GM15510 (cell line): ENCODE measurements around the gene SKIDA1.
A peak's percentile ranks its signal among the peaks of the same experiment; 100 is the strongest.

ENCODE experiments used
- POLR2A ChIP-seq: IDR thresholded peaks from 3 replicates; pipeline ENCODE4 v1.6.1; 2011; ENCODE audit warnings: borderline replicate concordance; ENCODE audit not compliant: insufficient read length; ENCODE audit errors: extremely low read depth

Gene SKIDA1

DNA sequence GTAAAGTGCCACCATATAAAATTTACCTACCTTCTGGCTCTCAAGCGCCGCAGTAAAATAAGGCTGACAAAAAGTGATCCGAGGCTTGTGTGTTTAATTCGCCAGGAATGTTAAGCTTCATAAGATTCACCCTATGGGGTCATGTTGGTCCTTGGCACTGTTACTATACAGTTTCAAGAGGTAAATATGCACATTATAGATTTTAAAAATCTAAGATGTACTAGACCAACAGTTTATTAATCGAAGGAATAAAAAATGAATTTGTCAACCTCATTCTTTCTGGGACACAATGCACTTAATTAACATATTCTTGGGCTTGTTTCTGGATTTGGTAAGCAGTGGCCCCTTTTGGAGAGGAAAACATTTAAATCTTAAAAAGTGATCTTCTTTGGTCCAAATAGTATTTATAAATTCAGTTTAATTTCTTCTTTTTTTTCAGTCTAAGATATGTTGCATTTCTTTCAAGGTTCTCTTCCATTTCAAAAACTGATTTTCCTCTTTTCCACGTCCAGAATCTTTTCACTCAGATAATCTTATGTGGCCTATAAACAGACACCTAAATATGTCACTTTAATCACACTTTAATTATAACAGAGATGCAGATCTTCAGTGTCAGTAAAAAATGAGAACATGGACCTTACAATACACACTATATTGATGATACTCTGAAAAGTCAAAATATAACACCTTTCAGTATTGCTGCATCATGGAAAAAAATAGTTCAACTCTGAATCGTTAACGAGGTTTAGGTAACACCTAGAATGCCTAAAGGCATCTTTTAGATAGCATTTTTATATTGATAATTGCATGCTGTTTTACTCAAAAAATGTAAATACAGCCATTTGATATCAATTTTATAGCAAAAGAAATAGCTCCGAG is 3.8 kb upstream of the SKIDA1 start:
- no peak for TF ChIP-seq POLR2A

DNA sequence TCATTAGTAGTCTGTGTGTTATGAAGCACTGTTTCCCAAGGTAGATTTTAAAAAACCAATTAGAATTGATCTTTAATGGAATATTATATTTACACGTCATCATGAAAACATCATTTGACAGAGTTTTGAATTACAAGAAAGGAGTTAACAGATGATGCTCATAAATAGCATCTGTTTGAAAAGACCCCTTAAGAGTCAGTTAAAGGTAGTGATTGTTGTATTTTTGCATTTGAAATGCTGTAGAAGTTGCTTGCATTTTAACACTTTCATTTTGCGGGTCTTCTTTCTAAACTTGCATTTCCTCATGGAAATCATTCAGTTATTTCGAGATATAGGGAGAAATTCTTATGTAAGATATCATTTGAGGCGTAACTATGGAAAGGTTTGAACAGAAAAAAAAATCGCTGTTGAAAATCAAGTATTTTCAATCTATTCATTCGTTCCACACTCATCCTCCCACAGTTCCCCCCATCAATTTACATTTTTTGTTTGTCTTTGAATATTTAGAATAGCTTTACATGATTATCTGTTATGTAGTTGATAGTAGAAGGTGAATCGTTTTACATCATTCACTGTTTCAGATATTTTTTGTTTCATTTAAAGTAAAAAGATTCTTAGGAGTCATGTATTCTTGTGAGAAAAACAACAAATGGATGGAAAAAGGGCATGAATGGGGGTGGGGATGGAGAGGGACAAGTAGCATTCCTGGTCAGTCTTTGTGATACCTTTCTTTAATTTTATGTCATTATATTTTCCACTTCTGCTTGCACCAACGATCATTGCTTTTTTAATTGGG is 3.0 kb upstream of the SKIDA1 start:
- TF ChIP-seq POLR2A: no peak

DNA sequence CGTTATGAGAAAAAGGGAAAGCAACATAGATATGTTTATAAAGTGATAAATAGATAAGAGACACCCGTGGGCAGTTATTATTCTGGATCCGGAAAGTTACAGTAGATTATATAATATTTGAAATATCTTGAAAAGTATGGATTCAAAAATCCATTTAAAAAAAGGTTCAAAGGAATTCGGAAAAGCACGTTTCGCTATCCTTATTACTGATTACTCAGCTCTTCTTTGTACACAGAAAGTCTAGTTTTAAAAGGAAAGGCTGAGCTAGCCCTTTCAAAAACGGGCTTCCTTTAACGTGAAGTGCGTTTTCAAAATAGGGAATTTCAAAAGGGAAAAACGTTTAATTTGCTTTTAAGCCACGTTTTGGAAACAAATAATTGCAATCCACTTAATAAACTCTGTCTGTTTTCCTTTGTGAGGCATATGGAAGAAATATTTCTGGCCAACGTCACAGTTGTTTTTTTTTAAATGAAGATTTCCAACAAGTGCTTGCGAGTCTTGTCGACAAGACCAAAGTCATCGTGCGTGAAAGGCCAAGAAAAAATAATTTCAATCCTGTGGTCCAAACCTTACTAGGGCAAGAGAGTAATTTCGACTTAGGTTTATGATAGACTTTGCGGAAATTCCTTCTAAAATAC is 2.2 kb upstream of the SKIDA1 start:
- no peak for TF ChIP-seq POLR2A

DNA sequence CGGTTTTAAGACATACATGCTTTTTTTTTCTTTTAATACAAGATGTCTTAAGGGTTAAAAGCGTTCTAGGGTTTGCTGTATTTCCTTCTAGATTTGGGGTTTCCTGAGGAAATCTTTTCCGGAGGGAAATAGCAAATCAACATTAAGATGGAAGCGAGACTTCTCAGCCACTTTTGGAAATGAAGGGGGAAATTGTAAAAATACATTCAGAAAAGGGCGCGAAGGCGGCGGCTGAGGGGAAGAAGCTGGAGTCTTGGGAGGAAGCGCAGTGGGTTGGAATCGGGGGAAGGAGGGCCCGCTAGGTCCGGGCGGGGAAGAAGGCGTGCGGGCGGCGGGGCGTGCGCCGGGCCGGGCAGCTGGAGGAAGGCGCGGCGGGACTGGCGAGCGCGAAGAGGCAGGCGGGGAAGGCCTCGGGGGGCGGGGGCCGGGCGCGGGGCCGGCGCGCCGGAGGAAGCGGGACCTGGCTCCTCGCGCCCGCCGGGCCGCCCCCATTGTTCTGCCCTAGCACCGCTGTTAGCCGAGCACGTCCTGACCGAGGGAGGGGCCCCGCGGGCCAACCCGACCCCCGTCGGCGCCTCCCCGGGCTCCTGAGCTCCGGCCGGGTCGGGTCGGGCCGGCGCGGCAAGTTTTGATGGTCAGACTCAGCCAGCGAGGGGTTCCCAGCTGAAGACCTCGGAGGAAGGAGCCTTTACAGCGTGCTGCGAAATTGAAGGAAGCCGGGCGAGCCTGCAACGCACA is 1.5 kb upstream of the SKIDA1 start:
- peak; percentile 22 for TF ChIP-seq POLR2A

DNA sequence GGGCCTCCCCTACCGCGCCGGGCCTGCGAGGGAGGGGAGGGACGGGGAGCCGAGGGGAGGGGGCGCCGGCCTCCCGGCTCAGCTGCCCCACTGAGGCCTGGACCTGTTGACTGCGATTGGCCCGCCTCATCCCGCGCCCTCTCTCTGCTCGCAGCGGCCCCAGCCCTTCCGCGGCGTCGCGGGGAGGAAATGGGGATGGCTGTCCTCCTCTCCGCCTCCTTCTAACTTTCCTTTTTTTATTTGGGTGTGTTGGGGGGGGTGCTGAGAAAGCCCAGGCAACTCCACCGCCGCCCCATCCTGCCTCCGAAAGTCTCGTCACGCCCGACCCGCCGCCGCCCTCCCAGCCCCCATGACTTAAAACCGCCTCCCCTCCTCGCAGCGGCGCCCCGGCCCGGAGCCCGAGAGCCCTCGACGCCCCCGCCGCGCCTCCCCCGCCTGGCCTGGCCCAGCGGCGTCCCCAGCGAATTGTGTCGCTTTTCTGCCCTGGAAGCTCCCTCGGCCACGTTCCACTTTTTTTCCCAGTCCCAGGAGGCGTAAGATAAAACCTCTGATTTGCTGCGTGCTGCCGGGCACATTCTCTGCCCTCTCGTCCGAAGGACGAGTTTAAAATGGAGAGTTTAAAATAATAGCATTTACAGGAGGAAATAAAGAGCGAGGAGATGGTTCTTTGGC is 842 bp upstream of the SKIDA1 start:
- no peak for TF ChIP-seq POLR2A

DNA sequence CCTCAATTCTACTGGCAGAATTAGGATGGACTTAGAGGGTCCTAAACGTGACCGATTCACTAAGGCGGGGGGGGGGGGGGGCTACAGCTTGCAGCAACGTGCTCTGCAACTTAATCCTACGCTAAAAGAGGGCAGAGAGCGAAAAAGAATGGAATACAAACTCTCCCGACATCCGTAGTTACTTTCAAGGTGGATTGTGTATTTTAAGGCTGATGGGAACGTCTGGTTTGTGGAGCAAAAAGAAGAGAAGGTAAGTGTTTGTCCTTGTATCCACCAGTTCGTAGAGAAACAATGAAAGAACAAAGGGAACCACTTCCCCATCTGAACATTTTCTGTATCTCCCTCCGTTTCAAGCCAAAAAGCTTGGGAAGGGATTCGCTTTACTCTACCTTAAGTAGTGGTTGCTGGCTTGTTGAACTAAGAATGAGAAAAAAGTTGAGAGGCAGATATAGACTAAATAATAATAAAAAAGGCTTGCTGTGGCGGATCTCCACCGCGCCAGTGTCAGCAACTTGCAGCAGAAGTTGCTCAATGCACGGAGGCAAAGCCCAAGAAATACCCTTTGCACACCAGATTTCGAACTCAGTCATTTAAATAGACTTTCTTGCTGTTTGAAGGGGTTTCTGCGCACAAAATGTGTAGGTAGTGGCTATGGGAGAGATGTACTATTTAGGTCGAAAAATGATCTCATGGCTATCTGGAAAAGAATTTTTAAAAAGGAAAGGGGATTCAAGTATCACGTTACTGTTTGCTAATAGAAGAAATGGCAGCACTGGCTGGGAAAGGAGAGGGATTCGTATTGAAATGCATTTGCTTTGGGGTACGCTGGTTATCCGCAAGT is 736 bp downstream of the SKIDA1 start:
- no peak for TF ChIP-seq POLR2A

DNA sequence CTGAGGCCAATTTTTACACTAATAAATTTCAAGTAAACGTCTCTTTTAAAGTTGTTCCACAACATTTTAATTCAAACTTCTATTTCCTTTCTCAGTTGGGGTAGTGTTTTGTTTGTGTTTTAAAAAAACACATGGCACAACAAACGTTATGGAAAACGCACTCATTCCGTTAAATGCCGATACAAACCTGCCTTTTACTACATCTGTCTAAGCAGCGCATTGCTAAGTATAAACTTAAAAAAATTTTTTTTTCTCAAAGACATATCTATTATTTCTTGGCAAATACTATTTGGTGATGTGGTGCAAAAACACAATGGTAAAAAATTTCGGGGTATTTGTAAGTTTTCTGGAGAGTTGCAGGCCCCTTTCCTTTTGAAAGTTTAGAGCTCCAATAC is 1.4 kb downstream of the SKIDA1 start:
- TF ChIP-seq POLR2A: no peak

DNA sequence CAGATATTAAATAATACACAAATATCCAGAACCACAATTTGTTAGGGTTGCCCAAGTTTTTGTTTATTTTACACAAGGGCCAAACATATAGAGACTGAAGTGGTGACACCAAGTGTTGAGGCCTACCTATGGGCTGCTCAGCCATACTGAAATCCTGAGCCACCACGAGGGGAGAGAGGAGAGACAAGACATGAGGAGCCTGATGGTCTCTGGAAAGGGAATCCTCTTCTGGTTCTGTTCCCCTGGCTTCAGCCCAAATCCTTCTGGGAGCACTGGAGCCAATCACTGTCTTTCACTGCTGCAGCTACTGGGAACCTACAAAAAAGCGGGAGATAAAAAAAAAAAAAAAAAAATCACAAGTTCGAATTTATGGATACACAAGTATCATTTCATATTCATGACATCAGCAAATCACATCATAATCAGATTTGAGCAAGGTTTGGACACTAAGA is 1.9 kb downstream of the SKIDA1 start:
- no peak for TF ChIP-seq POLR2A

DNA sequence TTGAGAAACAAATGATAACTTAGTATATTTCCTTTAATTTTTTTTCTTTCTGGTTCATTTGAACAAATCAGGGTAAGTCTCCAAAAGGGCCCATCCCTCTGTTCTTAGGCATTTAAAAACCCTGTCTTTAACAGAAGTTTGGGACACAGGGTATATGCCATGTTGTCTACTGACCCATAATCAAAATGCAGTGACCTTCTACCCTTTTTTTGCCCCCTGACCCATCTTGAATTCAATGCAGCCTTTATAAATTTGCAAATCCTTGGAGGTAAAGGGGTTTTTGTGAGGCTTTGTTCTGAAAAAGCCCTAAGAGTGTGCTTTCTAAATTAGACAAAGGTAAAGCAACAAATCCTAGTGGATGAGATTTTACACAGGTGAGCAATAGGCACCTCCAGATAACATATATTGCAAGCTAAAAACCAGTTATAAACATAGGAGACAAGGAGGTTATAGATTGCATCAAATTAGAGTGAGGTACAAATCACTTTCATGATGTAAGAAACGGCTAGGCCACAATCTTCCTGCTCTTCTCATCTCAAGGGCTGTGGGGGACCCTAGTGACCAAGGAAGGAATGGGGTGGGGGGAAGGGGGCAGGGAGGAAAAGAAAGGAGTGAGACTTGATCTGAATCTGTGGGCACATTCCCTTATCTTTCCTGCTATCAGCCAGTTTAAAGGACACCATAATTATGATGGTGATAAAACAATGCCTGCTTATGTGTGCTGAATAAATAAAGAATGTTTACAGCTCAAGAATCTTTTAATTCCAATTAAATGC is 2.7 kb downstream of the SKIDA1 start:
- TF ChIP-seq POLR2A: no peak

DNA sequence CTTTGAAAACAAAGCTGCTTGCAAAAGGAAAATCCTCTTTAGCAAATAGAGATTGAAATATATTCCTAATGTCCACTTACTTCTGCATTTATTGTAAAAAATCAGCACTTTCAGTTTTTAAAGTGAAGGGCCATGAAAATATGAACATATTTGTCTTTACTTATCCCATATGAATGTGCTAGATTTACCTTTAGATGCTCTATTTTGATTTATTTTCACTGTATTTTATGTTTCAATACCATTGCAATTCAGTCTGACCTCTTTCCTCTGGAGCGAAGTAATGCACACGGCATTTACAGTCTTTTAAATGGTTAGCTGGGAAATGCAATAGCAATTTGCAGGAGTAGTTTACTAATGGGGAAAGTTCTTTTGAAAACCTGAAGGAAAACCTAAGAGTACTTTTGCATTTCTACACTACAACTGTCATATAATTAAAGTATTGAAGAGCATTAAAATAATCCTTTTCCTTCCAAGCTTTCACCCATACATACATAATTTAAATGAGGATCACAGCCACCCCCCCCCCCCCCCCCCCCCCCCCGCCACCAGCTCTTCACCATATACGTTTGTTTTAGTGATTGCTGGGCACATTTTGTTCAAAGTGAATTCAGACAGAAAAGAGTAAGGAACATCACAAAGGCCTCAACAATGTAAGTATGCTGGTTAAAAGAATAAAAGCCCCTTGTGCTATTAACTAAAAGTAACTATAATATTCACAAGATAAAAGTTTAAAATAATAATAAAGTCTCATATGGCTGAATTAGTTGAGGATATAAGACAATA is 3.5 kb downstream of the SKIDA1 start:
- no peak for TF ChIP-seq POLR2A

DNA sequence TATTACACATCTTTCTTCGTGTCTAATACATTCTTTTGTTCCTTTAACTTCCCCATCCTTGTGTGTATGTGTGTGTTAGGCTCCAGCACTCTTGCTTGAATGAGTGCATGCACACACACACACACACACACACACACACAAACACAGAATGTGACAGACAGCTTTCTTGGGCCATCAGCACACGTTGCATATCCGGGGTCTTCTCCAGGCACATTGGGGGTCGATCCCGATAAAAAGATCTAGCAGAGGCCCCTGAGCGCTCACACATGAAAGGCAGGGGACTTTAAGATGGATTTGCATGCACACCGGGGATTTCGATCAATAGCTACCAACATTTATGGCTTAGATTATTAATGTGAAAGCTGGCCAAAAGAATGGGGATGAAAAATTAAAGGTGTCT is 4.5 kb downstream of the SKIDA1 start:
- no peak for TF ChIP-seq POLR2A

DNA sequence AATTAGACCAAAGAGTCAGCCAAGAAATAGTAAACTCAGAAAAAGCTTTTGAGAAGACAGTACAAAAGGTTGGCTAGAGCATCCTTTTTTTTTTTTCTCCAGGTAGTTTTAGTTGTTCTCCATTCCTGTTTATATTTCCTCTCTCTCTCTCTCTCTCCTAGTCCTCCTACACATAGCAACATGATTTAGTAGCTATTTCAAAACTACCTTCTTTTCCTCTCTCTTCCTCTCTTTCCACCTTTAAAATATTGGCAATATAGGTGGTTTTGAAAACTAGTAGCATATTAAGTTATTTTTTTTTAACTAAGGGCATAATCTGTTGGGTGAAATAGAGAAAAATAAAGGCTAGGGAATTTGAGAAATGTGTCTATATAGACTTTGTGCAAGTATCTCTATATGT is 5.0 kb downstream of the SKIDA1 start:
- no peak for TF ChIP-seq POLR2A
